Measurements from ENCODE around the gene TFCP2.

GRCh38 chr12:51188359-51189051 lies 15.6 kb upstream of the TFCP2 start:
- no peak for TF ChIP-seq CTCF (IDR thresholded peaks at IDR 0.05)
- TF ChIP-seq POLR2A (IDR thresholded peaks at IDR 0.05): no peak
